Neural cell (in vitro differentiated cells): ENCODE results near the gene CRYGN.

Experiments
- EP300 ChIP-seq: fragments of 450-650 bp; conservative IDR thresholded peaks from 2 replicates; pipeline ENCODE4 v1.6.1; 2014; ENCODE audit warnings: antibody characterized with exemption, mild to moderate bottlenecking, moderate library complexity; ENCODE audit not compliant: poor library complexity, severe bottlenecking
- EZH2 ChIP-seq: fragments of 200-600, 300-800 bp; shearing (Covaris generic), sonication (generic); IDR thresholded peaks from 2 replicates; pipeline ENCODE4 v1.6.1; 2014; ENCODE audit warnings: antibody characterized with exemption, low read length, borderline replicate concordance, mild to moderate bottlenecking; ENCODE audit not compliant: insufficient read depth, poor library complexity, severe bottlenecking
- POLR2AphosphoS5 ChIP-seq: IDR thresholded peaks from 2 replicates; pipeline ENCODE4 v1.6.1; 2012
- RAD21 ChIP-seq: fragments of 450-650 bp; conservative IDR thresholded peaks from 2 replicates; pipeline ENCODE4 v1.6.1; 2014; ENCODE audit warnings: antibody characterized with exemption, mild to moderate bottlenecking, moderate library complexity
- TAF1 ChIP-seq: IDR thresholded peaks from 2 replicates; pipeline ENCODE4 v1.6.1; 2012; ENCODE audit warnings: low read depth
- TF ChIP-seq, protein P1 (sequence below): fragments of 450-650 bp; IDR thresholded peaks from 2 replicates; pipeline ENCODE4 v1.5.1; 2014; ENCODE audit warnings: antibody characterized with exemption, mild to moderate bottlenecking, moderate library complexity; ENCODE audit not compliant: poor library complexity, severe bottlenecking

DNA sequence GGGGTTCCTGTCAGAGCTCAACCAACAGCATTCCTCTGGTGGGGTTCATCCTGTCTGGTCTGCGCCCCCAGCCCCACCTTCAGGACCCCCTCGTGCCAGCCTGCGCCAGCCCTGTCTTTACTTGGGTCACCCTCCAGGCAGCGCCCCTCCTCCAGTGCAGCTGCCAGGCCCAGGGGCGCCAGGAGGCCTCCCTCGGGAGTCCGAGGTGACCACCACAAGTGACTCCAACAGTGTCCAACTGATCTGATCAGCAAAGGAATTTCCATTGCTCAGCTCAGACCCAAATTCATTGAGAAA is 40.7 kb downstream of the CRYGN start:
- no peak for TF ChIP-seq EP300
- TF ChIP-seq, protein P1, sequence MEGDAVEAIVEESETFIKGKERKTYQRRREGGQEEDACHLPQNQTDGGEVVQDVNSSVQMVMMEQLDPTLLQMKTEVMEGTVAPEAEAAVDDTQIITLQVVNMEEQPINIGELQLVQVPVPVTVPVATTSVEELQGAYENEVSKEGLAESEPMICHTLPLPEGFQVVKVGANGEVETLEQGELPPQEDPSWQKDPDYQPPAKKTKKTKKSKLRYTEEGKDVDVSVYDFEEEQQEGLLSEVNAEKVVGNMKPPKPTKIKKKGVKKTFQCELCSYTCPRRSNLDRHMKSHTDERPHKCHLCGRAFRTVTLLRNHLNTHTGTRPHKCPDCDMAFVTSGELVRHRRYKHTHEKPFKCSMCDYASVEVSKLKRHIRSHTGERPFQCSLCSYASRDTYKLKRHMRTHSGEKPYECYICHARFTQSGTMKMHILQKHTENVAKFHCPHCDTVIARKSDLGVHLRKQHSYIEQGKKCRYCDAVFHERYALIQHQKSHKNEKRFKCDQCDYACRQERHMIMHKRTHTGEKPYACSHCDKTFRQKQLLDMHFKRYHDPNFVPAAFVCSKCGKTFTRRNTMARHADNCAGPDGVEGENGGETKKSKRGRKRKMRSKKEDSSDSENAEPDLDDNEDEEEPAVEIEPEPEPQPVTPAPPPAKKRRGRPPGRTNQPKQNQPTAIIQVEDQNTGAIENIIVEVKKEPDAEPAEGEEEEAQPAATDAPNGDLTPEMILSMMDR = no peak
- no peak for TF ChIP-seq TAF1
- TF ChIP-seq RAD21 = no peak
- TF ChIP-seq POLR2AphosphoS5 = no peak
- no peak for TF ChIP-seq EZH2
